A549 (cell line): ENCODE measurements around the gene SALL4. TPM values are rescaled to one million over a fixed set of nuclear protein-coding genes. Genes with fewer than 3 reads are reported as not detected.

Experiments
- ATAC-seq, 2 experiments: fragments of 200-7000 bp in 1 of 2; fragments of >200 bp in 1 of 2; cut with Nextera tagmentation in 1 of 2; cut with Tn5 transposase in 1 of 2; 3 replicates each; pipeline versions ENCODE4 v1.8.0 to v1.9.1; 2018 to 2020; ENCODE audit warnings: mild to moderate bottlenecking in 1 of 2, moderate library complexity in 1 of 2
- CTCF ChIA-PET: fragments of 300-600 bp; sonication (Branson Sonifier 250); formaldehyde crosslinking; extraction: SDS; loops from one replicate; lab custom pipeline; 2021; ENCODE audit warnings: antibody characterized with exemption, inconsistent platforms; lab: Yijun Ruan, JAX
- POLR2A ChIA-PET: fragments of 350-600 bp; formaldehyde crosslinking; extraction: SDS; loops from one replicate; lab custom pipeline; 2021; ENCODE audit warnings: antibody characterized with exemption, inconsistent platforms; lab: Yijun Ruan, JAX
- DNase-seq, 2 experiments: peaks; one replicate each; pipeline versions ENCODE4 v3.0.0 to v3.0.0-alpha.2; 2011 to 2016; ENCODE audit warnings: low read depth in 1 of 2, low spot score in 1 of 2
- FAIRE-seq: peaks from 2 replicates; lab custom pipeline; 2011; peaks lifted over from hg19 to GRCh38; lab: Jason Lieb, UNC
- H3K27ac ChIP-seq, 2 experiments: fragments of >200 bp; sonication (Bioruptor Twin); formaldehyde crosslinking; 3 replicates each; pipeline ENCODE4 v1.5.1; 2016 to 2017
- H3K4me1 ChIP-seq: fragments of >200 bp; sonication (Bioruptor Twin); formaldehyde crosslinking; 3 replicates; pipeline ENCODE4 v1.6.1; 2016
- H3K4me2 ChIP-seq: fragments of >200 bp; sonication (Bioruptor Twin); formaldehyde crosslinking; 3 replicates; pipeline ENCODE4 v1.6.1; 2016
- H3K4me3 ChIP-seq: fragments of >200 bp; sonication (Bioruptor Twin); formaldehyde crosslinking; 3 replicates; pipeline ENCODE4 v1.5.1; 2016
- H3K9me3 ChIP-seq: fragments of >200 bp; sonication (Bioruptor Twin); formaldehyde crosslinking; 3 replicates; pipeline ENCODE4 v1.6.1; 2016
- ATOH8 ChIP-seq: fragments of 250-450 bp; sonication (Bioruptor Pico); IDR thresholded peaks from 2 replicates; pipeline ENCODE4 v1.5.0; 2020; ENCODE audit warnings: low read depth, mild to moderate bottlenecking, moderate library complexity
- CBX8 ChIP-seq: fragments of 200-600 bp; sonication (generic); IDR thresholded peaks from 2 replicates; pipeline ENCODE4 v1.6.1; 2016
- ELK1 ChIP-seq: fragments of 150-350 bp; IDR thresholded peaks from 2 replicates; pipeline ENCODE4 v1.6.1; 2014; ENCODE audit warnings: low read depth, mild to moderate bottlenecking, low read length
- FOXS1 ChIP-seq: fragments of 250-450 bp; sonication (Bioruptor Pico); IDR thresholded peaks from 2 replicates; pipeline ENCODE4 v1.5.0; 2020; ENCODE audit warnings: mild to moderate bottlenecking, moderate library complexity
- GATA3 ChIP-seq: IDR thresholded peaks from 2 replicates; pipeline ENCODE4 v1.6.1; 2012; ENCODE audit warnings: borderline replicate concordance
- HDAC2 ChIP-seq: fragments of 200-600 bp; sonication (generic); IDR thresholded peaks from 2 replicates; pipeline ENCODE4 v1.6.1; 2016
- JUN ChIP-seq, 2 experiments: fragments of >200 bp; sonication (Bioruptor Twin); formaldehyde crosslinking; IDR thresholded peaks; 2 replicates in 1 of 2; 3 replicates in 1 of 2; pipeline ENCODE4 v1.6.1; 2016 to 2017
- JUNB ChIP-seq: fragments of >200 bp; sonication (Bioruptor Twin); formaldehyde crosslinking; IDR thresholded peaks from 2 replicates; pipeline ENCODE4 v1.6.1; 2016
- MAFK ChIP-seq: fragments of 450-650 bp; IDR thresholded peaks from 2 replicates; pipeline ENCODE4 v1.6.1; 2014; ENCODE audit not compliant: partially characterized antibody
- MAX ChIP-seq: IDR thresholded peaks from 2 replicates; pipeline ENCODE4 v1.6.1; 2012
- MAZ ChIP-seq: fragments of 150-350 bp; IDR thresholded peaks from 2 replicates; pipeline ENCODE4 v1.6.1; 2014; ENCODE audit warnings: antibody characterized with exemption, low read depth, low read length, borderline replicate concordance
- NFE2L2 ChIP-seq: fragments of 150-350 bp; conservative IDR thresholded peaks from 2 replicates; pipeline ENCODE4 v1.6.1; 2014; ENCODE audit warnings: low read length
- RCOR1 ChIP-seq: fragments of 150-350 bp; IDR thresholded peaks from 2 replicates; pipeline ENCODE4 v1.6.1; 2014; ENCODE audit warnings: antibody characterized with exemption, low read length, low read depth
- REST ChIP-seq: fragments of 200-600 bp; sonication (generic); IDR thresholded peaks from 2 replicates; pipeline ENCODE4 v1.6.1; 2016; ENCODE audit warnings: antibody characterized with exemption, mild to moderate bottlenecking, moderate library complexity
- RNF2 ChIP-seq: fragments of 200-600 bp; sonication (generic); IDR thresholded peaks from 2 replicates; pipeline ENCODE4 v1.6.1; 2016; ENCODE audit warnings: low read depth, mild to moderate bottlenecking, antibody characterized with exemption, moderate library complexity, borderline replicate concordance
- SMC3 ChIP-seq: fragments of >200 bp; sonication (Bioruptor Twin); formaldehyde crosslinking; IDR thresholded peaks from 3 replicates; pipeline ENCODE4 v1.6.1; 2018; ENCODE audit warnings: inconsistent platforms
- TFCP2L1 ChIP-seq: fragments of 250-450 bp; sonication (Bioruptor Pico); IDR thresholded peaks from 2 replicates; pipeline ENCODE4 v1.5.0; 2021; ENCODE audit warnings: mild to moderate bottlenecking
- ZFP36 ChIP-seq: fragments of 450-650 bp; IDR thresholded peaks from 2 replicates; pipeline ENCODE4 v1.6.1; 2014; ENCODE audit warnings: borderline replicate concordance; ENCODE audit not compliant: partially characterized antibody
- ZNF302 ChIP-seq: fragments of 250-450 bp; sonication (Bioruptor Pico); IDR thresholded peaks from 2 replicates; pipeline ENCODE4 v1.9.0; 2021; ENCODE audit warnings: inconsistent platforms, mild to moderate bottlenecking, moderate library complexity
- WGBS: methylation state at CpG from one replicate; pipeline ENCODE4 v1.1.6; 2017; ENCODE audit errors: missing lambda C conversion rate; 5-methylcytosine and 5-hydroxymethylcytosine counted together
- polyA plus RNA-seq, 4 experiments: library from polyadenylated mRNA; depleted of rRNA in 3 of 4; stranded (reverse); fragments of >200 nt; fragmentation: RNase III in 1 of 4; extraction: RNeasy Plus Mini Kit Qiagen cat#74134 plus additional on column Dnase treatment in 1 of 4; gene quantifications; 2 replicates in 3 of 4; 3 replicates in 1 of 4; pipeline ENCODE4 v1.2.3, GENCODE V29; 2011 to 2017
- TF ChIP-seq, protein P1 (sequence below): fragments of 250-450 bp; sonication (Bioruptor Pico); IDR thresholded peaks from 2 replicates; pipeline ENCODE4 v1.5.0; 2021; ENCODE audit warnings: mild to moderate bottlenecking, moderate library complexity, borderline replicate concordance
- TF ChIP-seq, protein P2 (sequence below): fragments of >200 bp; sonication (Bioruptor Twin); formaldehyde crosslinking; IDR thresholded peaks from 2 replicates; pipeline ENCODE4 v1.6.1; 2016
- TF ChIP-seq, protein P3 (sequence below): fragments of 450-650 bp; IDR thresholded peaks from 2 replicates; pipeline ENCODE4 v1.6.1; 2014; ENCODE audit warnings: antibody characterized with exemption

Gene SALL4
- polyA plus RNA-seq, 2 of the 4 experiments (the other 2 are of a cell fraction) = 2.3 to 7.6 TPM

- TF ChIP-seq, protein P1, sequence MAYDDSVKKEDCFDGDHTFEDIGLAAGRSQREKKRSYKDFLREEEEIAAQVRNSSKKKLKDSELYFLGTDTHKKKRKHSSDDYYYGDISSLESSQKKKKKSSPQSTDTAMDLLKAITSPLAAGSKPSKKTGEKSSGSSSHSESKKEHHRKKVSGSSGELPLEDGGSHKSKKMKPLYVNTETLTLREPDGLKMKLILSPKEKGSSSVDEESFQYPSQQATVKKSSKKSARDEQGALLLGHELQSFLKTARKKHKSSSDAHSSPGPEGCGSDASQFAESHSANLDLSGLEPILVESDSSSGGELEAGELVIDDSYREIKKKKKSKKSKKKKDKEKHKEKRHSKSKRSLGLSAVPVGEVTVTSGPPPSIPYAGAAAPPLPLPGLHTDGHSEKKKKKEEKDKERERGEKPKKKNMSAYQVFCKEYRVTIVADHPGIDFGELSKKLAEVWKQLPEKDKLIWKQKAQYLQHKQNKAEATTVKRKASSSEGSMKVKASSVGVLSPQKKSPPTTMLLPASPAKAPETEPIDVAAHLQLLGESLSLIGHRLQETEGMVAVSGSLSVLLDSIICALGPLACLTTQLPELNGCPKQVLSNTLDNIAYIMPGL (CRISPR knock-in tag) = no peak
- TF ChIP-seq HDAC2 = no peak
- no peak for TF ChIP-seq MAX
- TF ChIP-seq TFCP2L1 (CRISPR knock-in tag) = no peak
- TF ChIP-seq RNF2 = no peak
- TF ChIP-seq, protein P2, sequence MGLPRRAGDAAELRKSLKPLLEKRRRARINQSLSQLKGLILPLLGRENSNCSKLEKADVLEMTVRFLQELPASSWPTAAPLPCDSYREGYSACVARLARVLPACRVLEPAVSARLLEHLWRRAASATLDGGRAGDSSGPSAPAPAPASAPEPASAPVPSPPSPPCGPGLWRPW = no peak
- no peak for TF ChIP-seq ZNF302 (CRISPR knock-in tag)
- no peak for TF ChIP-seq MAZ
- TF ChIP-seq, all 56 proteins: peak for 0
These were observed 29.5 kb upstream of the SALL4 start (continued) for GRCh38 chr20:51831866-51832265.

DNA sequence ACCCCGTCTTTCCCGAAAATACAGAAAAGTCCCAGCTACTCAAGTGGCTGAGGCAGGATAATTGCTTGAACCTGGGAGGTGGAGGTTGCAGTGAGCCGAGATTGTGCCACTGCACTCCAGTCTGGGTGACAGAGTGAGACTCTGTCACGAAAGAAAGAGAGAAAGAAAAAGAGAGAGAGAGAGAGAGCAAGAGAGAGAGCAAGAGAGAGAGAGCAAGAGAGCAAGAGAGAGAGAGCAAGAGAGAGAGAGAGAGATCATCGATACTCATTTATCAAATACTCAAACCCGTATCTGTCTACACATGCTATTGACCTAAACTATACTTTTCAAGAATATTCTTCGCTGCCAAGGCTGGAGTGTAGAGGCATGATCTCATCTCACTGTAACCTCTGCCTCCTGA, 28.2 kb upstream of the SALL4 start:
- WGBS = 74% methylated on average over 7 of the region's 7 CpGs
- POLR2A ChIA-PET = interaction anchor here (0.6 kb wide), 1 partner anchor 74 kb away, joined by 6 read pairs; no protein-coding TSS in a partner anchor

More for the DNA sequence above, 28.2 kb upstream of the SALL4 start:
- Histone ChIP-seq H3K9me3 (no peaks in the 10 kb centered on the region), H3K27ac (no peak overlapping the region), H3K4me3 (no peak overlapping the region), H3K4me2 (no peak overlapping the region), H3K4me1 (no peaks in the 10 kb centered on the region)
- FAIRE-seq = no peak
- CTCF ChIA-PET = interaction anchor here (0.8 to 2.0 kb wide), 2 partner anchors 63 to 253 kb away, joined by 3 to 5 read pairs; no protein-coding TSS in a partner anchor
- ATAC-seq = no peak
- TF ChIP-seq RCOR1 (no peak), ELK1 (no peak), ZFP36 (no peak), CBX8 (no peak), JUN (IDR thresholded peaks at IDR 0.05) (no peak), HDAC2 (no peak), REST (no peak), JUNB (no peak), RNF2 (no peak), ATOH8 (CRISPR knock-in tag) (no peak), GATA3 (no peak), FOXS1 (CRISPR knock-in tag) (no peak), MAFK (no peak), NFE2L2 (no peak), SMC3 (no peak)
- TF ChIP-seq, protein P3, sequence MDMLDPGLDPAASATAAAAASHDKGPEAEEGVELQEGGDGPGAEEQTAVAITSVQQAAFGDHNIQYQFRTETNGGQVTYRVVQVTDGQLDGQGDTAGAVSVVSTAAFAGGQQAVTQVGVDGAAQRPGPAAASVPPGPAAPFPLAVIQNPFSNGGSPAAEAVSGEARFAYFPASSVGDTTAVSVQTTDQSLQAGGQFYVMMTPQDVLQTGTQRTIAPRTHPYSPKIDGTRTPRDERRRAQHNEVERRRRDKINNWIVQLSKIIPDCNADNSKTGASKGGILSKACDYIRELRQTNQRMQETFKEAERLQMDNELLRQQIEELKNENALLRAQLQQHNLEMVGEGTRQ = no peak
- TF ChIP-seq, protein P1 (CRISPR knock-in tag) = no peak
- TF ChIP-seq, protein P2 = no peak
- no peak for DNase-seq
